ENCODE results near the gene REPS2.
A peak's percentile ranks its signal among the peaks of the same experiment; 100 is the strongest.
"Not testable (repeated sequence)": the region's sequence is repeated elsewhere in the genome, so short reads cannot be mapped to it uniquely, and the experiment has no call there.

The REPS2 gene

DNA sequence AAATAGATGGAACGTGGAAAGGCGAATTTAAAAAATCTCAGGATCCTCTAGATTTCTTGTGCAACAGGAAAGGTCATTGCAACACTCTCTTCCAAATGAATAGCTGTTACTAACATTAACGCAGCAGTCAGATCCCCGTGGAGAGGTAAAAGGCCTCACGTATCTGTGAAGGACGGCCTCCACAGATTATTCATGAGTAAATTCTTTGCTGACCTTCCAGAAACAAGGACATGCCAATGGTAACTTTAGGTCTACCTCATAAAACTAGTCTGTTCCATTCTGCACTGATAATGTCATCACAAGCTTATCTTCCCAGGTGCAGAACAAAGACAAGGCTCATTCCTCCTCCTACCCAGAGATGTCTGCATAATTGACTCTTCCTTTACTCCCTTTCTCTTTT is 16.1 kb upstream of the REPS2 start:
- Histone ChIP-seq H3K9ac (ENCODE audit: low read length) (no peak overlapping the region), H3K27me3 (replicated peaks; ENCODE audit: control insufficient read depth, insufficient read depth, low read length) (peaks cover 25% of the 10 kb centered on the region), H3K9me3 (ENCODE audit: control insufficient read depth, low read length) (no peaks in the 10 kb centered on the region), H3K36me3 (ENCODE audit: control insufficient read depth, insufficient read depth, low read length, severe bottlenecking) (no peaks in the 10 kb centered on the region), H3K4me1 (ENCODE audit: control insufficient read depth, insufficient read depth, low read length) (no peaks in the 10 kb centered on the region), H3K4me3 (ENCODE audit: low read length) (no peak overlapping the region)
- DNase-seq (ENCODE audit: low read depth), result no peak

DNA sequence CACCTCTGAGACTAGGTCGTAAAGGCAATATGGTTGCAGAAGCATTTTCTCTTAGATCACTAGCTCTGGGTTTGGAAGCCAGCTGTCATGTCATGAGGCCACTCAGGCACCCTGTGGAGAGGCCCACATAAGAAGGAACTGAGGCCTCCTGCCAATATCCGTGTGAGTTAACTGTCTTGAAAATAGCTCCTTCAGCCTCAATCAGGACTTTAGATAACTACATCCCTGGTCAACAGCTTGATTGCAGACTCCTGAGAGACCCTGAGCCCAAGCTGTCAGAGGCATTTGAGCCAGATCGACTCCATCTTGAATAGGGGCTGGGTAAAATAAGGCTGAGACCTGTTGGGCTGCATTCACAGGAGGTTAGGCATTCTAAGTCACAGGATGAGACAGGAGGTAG is 15.1 kb upstream of the REPS2 start:
- Histone ChIP-seq H3K9me3 (ENCODE audit: control insufficient read depth, low read length) (no peaks in the 10 kb centered on the region), H3K9ac (ENCODE audit: low read length) (no peak overlapping the region), H3K27me3 (replicated peaks; ENCODE audit: control insufficient read depth, insufficient read depth, low read length) (peaks cover 28% of the 10 kb centered on the region), H3K4me3 (ENCODE audit: low read length) (no peak overlapping the region), H3K36me3 (ENCODE audit: control insufficient read depth, insufficient read depth, low read length, severe bottlenecking) (no peaks in the 10 kb centered on the region), H3K4me1 (ENCODE audit: control insufficient read depth, insufficient read depth, low read length) (no peaks in the 10 kb centered on the region)
- no peak for DNase-seq (ENCODE audit: low read depth)

DNA sequence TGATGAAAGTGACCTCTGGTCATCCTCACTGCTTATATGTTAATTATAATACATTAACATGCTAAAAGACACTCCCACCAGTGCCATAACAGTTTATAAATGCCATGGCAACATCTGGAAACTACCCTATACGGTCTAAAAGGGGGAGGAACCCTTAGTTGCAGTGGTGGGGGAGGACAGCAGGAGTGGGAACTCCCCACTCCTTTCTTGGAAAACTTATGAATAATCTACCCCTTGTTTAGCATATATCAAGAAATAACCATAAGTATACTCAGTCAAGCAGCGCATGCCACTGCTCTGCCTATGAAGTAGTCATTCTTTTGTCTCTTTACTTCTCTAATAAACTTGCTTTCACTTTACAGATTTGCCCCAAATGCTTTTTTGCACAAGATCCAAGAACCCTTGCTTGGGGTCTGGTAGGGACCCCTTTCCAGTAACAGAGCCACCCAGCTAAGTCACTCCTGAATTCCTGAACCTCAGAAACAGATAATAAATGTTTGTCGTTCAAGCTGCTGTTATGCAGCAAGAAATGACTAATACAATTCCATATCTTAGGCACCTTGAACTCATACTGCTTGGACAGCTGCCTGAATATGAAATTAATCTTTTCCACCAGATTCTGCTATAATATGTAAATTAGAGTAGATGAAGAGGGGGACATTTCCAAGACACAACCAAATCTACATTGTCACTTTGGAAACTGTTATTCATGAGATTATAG is 14.4 kb upstream of the REPS2 start:
- Histone ChIP-seq H3K4me1 (ENCODE audit: control insufficient read depth, insufficient read depth, low read length) (no peaks in the 10 kb centered on the region), H3K27me3 (replicated peaks; ENCODE audit: control insufficient read depth, insufficient read depth, low read length) (peaks cover 32% of the 10 kb centered on the region), H3K9me3 (ENCODE audit: control insufficient read depth, low read length) (no peaks in the 10 kb centered on the region), H3K4me3 (ENCODE audit: low read length) (no peak overlapping the region), H3K36me3 (ENCODE audit: control insufficient read depth, insufficient read depth, low read length, severe bottlenecking) (no peaks in the 10 kb centered on the region), H3K9ac (ENCODE audit: low read length) (no peak overlapping the region)
- DNase-seq (ENCODE audit: low read depth), result no peak

DNA sequence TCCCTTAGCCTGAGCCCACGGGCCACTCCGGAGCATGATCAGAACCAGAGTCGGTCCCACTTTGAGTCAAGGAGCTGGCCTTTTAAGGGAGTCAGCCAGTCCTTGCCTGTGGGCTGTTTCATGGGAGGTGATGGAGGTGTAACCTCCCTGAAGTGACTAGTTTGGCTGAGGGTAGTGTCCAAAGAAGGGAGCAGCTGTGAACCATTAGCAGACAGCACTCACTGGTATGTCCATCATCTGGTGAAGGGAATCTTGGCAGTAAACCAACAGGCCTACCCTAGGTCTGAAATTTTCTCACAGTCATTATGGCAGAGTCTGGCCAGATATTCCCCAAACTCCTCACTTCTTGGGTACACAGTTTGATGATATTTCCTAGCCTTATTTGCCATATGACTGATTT is 12.3 kb upstream of the REPS2 start:
- Histone ChIP-seq H3K27me3 (replicated peaks; ENCODE audit: control insufficient read depth, insufficient read depth, low read length) (peaks cover 35% of the 10 kb centered on the region), H3K4me1 (ENCODE audit: control insufficient read depth, insufficient read depth, low read length) (no peaks in the 10 kb centered on the region), H3K9me3 (ENCODE audit: control insufficient read depth, low read length) (peaks cover under 1% of the 10 kb centered on the region), H3K9ac (ENCODE audit: low read length) (no peak overlapping the region), H3K4me3 (ENCODE audit: low read length) (no peak overlapping the region), H3K36me3 (ENCODE audit: control insufficient read depth, insufficient read depth, low read length, severe bottlenecking) (no peaks in the 10 kb centered on the region)
- DNase-seq (ENCODE audit: low read depth), result no peak

DNA sequence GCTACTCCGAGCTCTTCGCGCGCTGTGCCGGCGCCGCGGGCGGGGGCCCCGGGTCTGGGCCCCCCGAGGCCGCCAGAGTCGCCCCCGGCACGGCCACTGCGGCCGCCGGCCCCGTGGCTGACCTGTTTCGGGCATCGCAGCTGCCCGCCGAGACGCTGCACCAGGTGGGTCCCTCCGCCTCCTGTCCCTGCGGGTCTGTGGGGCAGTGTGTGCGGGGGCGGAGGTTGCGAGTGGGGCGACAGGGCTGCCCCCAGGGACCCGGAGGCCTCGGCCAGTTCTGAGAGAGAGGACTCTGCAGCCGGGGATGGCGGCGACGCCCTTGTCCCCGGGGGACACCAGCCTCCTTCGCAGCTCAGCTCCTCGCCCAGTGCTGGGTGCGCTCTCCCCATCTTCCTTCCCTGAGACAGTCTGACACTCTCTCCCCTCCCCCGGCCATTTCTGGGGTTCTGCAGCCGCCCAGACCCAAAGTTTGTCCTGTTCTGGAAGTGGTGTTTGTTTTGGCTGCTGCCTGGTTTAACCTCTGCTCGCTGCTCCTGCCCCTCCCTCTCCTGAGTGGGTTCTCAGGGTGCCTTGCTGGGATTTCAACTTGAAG is 609 bp downstream of the REPS2 start:
- H3K27me3 ChIP-seq (replicated peaks; ENCODE audit: control insufficient read depth, insufficient read depth, low read length), result peaks cover 17% of the 10 kb centered on the region
- no peaks in the 10 kb centered on the region for H3K36me3 ChIP-seq (ENCODE audit: control insufficient read depth, insufficient read depth, low read length, severe bottlenecking)
- H3K4me1 ChIP-seq (ENCODE audit: control insufficient read depth, insufficient read depth, low read length), result no peaks in the 10 kb centered on the region

DNA sequence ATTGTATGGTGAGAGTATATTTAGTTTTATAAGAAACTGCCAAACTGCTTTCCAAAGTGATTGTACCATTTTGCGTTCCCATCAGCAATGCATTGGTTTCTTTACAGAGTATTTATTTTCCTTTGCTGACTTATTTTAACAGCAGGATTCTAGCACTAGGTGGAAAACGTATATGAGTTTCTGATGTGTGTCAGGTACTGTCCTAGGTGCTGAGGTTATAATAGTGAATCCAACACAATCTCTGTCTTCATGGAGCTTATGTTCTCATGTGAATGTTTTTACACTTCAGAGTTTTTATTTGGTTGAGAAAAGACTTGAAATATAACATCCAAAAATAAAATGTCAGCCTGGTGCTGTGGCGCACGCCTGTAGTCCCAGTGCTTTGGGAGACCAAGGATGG is 4.0 kb downstream of the REPS2 start:
- Histone ChIP-seq H3K36me3 (ENCODE audit: control insufficient read depth, insufficient read depth, low read length, severe bottlenecking) (no peaks in the 10 kb centered on the region), H3K4me1 (ENCODE audit: control insufficient read depth, insufficient read depth, low read length) (no peaks in the 10 kb centered on the region), H3K9ac (ENCODE audit: low read length) (no peak overlapping the region), H3K27me3 (replicated peaks; ENCODE audit: control insufficient read depth, insufficient read depth, low read length) (peaks cover 16% of the 10 kb centered on the region), H3K4me3 (ENCODE audit: low read length) (no peak overlapping the region), H3K9me3 (ENCODE audit: control insufficient read depth, low read length) (no peaks in the 10 kb centered on the region)
- DNase-seq (ENCODE audit: low read depth), result no peak

More for the DNA sequence above, 609 bp downstream of the REPS2 start:
- peaks cover 14% of the 10 kb centered on the region for H3K9me3 ChIP-seq (ENCODE audit: control insufficient read depth, low read length)
- no peak for DNase-seq (ENCODE audit: low read depth)
- H3K9ac ChIP-seq (ENCODE audit: low read length), result peak overlapping the region; percentile 56
- peak overlapping the region; percentile 77 for H3K4me3 ChIP-seq (ENCODE audit: low read length)

DNA sequence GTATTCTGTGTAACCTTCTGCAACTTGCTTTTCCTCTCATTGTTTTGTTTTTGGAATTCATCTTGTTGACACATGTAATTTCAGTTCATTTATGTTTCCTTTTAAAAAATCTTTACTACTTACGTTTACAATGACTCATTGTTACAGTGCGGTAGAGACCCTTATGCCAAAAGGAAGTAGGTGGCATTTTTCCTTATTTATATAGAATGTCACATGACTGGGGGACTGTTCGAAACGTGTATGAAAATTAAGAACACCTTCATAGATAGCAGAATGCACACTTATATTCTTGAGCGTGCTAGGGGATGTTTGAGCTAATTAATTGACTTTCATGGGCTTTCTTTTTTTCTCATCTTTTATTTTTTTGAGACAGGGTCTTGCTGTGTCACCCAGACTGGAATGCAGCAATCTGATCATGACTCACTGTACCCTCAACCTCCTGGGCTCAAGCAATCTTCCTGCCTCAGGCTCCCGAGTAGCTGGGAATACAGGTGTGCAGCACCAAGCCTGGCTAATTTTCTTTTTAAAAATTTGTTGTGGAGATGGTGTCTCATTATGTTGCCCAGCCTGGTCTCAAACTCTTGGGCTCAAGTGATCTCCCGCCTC is 7.3 kb downstream of the REPS2 start:
- H3K27me3 ChIP-seq (replicated peaks; ENCODE audit: control insufficient read depth, insufficient read depth, low read length), result peaks cover 15% of the 10 kb centered on the region
- no peak overlapping the region for H3K9ac ChIP-seq (ENCODE audit: low read length)
- no peaks in the 10 kb centered on the region for H3K9me3 ChIP-seq (ENCODE audit: control insufficient read depth, low read length)
- H3K4me1 ChIP-seq (ENCODE audit: control insufficient read depth, insufficient read depth, low read length), result no peaks in the 10 kb centered on the region
- H3K4me3 ChIP-seq (ENCODE audit: low read length), result no peak overlapping the region
- no peaks in the 10 kb centered on the region for H3K36me3 ChIP-seq (ENCODE audit: control insufficient read depth, insufficient read depth, low read length, severe bottlenecking)
- no peak for DNase-seq (ENCODE audit: low read depth)

DNA sequence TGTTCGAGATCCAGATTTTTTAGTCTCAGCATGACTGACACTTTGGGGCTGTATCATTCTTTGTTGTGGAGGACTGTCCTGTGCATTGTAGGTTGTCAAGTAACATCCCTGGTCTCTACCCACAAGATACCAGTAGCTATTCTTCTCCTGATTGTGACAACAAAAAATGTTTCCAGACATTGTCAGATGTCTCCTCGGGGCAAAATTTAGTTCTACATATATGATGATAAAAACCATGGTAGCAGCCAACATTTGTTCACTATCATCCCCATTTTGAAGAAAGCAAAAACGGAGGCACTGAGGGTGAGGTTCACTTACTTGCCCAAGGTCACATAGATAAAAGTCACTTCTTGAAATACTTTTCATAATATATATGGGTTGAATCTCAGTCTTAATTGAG is 11.3 kb downstream of the REPS2 start:
- Histone ChIP-seq H3K27me3 (replicated peaks; ENCODE audit: control insufficient read depth, insufficient read depth, low read length) (peaks cover 27% of the 10 kb centered on the region), H3K9me3 (ENCODE audit: control insufficient read depth, low read length) (no peaks in the 10 kb centered on the region), H3K9ac (ENCODE audit: low read length) (no peak overlapping the region), H3K4me1 (ENCODE audit: control insufficient read depth, insufficient read depth, low read length) (no peaks in the 10 kb centered on the region), H3K4me3 (ENCODE audit: low read length) (no peak overlapping the region), H3K36me3 (ENCODE audit: control insufficient read depth, insufficient read depth, low read length, severe bottlenecking) (no peaks in the 10 kb centered on the region)
- no peak for DNase-seq (ENCODE audit: low read depth)

DNA sequence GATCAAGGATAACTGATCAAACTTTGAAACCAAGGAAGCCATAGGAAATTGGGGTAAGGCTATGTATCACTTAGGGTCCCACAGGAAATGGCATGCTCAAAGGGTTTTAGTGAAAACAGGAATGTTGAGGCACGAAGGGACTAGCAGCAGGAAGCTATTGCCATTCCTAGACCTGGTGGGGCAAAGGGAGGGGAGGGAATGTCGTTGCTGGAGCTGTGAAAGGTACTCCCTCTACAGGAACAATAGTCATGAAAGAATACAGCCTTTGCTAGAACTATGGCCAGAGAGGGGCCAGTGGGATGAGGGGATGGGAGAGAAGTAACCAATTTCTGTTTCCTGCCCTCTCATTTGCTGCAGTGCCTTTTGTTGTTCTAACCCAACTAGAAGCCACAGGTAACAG is 11.9 kb downstream of the REPS2 start:
- Histone ChIP-seq H3K9me3 (ENCODE audit: control insufficient read depth, low read length) (no peaks in the 10 kb centered on the region), H3K27me3 (replicated peaks; ENCODE audit: control insufficient read depth, insufficient read depth, low read length) (peaks cover 27% of the 10 kb centered on the region), H3K4me1 (ENCODE audit: control insufficient read depth, insufficient read depth, low read length) (no peaks in the 10 kb centered on the region), H3K36me3 (ENCODE audit: control insufficient read depth, insufficient read depth, low read length, severe bottlenecking) (no peaks in the 10 kb centered on the region), H3K9ac (ENCODE audit: low read length) (no peak overlapping the region), H3K4me3 (ENCODE audit: low read length) (no peak overlapping the region)
- DNase-seq (ENCODE audit: low read depth), result no peak

DNA sequence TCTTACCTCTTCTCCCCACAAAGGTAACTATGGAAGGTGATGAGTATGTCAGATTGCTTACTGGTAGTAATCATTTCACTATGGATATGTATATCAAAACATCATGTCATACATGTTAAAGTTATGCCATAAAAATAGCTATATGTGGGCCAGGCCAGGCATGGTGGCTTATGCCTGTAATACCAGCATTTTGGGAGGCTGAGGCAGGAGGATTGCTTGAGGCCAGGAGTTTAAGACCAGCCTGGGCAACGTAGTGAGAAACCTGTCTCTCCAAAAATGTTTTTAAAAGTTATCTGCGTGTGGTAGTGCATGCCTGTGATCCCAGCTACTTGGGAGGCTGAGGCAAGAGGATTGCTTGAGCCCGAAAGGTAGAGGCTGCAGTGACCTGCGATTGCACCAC is 16.2 kb downstream of the REPS2 start:
- H3K36me3 ChIP-seq (ENCODE audit: control insufficient read depth, insufficient read depth, low read length, severe bottlenecking); H3K4me1 ChIP-seq (ENCODE audit: control insufficient read depth, insufficient read depth, low read length); DNase-seq (ENCODE audit: low read depth); H3K4me3 ChIP-seq (ENCODE audit: low read length); H3K9me3 ChIP-seq (ENCODE audit: control insufficient read depth, low read length); H3K9ac ChIP-seq (ENCODE audit: low read length): not testable (repeated sequence)
- H3K27me3 ChIP-seq (replicated peaks; ENCODE audit: control insufficient read depth, insufficient read depth, low read length), result peaks cover 22% of the 10 kb centered on the region

DNA sequence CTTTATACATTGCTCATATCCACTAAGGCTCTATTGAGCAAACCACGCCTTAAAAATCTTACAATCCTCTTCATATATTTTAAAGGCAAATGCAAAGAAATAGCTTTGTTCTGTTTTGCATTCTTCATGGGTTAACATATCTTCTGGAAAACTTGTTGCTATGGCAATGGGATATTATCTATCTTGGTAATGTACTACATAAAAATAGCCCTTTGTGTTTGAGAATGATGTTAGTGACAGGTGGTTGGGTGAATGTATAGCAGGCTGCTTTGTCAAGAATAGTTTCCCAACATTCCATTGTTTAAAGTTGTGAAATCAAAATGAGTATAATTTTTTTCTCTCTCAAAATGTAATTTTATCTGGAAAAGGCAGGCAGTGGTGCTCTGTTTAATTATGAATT is 16.8 kb downstream of the REPS2 start:
- no peak for DNase-seq (ENCODE audit: low read depth)
- no peaks in the 10 kb centered on the region for H3K36me3 ChIP-seq (ENCODE audit: control insufficient read depth, insufficient read depth, low read length, severe bottlenecking)
- no peak overlapping the region for H3K4me3 ChIP-seq (ENCODE audit: low read length)
- H3K9me3 ChIP-seq (ENCODE audit: control insufficient read depth, low read length), result no peaks in the 10 kb centered on the region
- no peaks in the 10 kb centered on the region for H3K4me1 ChIP-seq (ENCODE audit: control insufficient read depth, insufficient read depth, low read length)
- peaks cover 20% of the 10 kb centered on the region for H3K27me3 ChIP-seq (replicated peaks; ENCODE audit: control insufficient read depth, insufficient read depth, low read length)
- H3K9ac ChIP-seq (ENCODE audit: low read length), result no peak overlapping the region

Measured in adipocyte (in vitro differentiated cells).